A673 (cell line): ENCODE data around the gene LRRC4C. TPM values are rescaled to one million over a fixed set of nuclear protein-coding genes. Genes with fewer than 3 reads are reported as not detected.

Experiments used
- BruUV-seq: library from RNA; stranded (reverse); fragments of 400-500 nt; replicated peaks from 2 replicates; lab custom pipeline; 2021; lab: Mats Ljungman, UMichigan
- CTCF ChIA-PET: fragments of 300-600 bp; sonication (Branson Sonifier 250); formaldehyde crosslinking; loops from one replicate; lab custom pipeline; 2022; ENCODE audit warnings: antibody characterized with exemption; lab: Charles Lee
- POLR2A ChIA-PET: fragments of 300-600 bp; sonication (Branson Sonifier 250); formaldehyde crosslinking; loops from one replicate; lab custom pipeline; 2022; ENCODE audit warnings: antibody characterized with exemption; ENCODE audit not compliant: low non-redundant PET; lab: Charles Lee
- DNase-seq: peaks from one replicate; pipeline ENCODE4 v3.0.0-alpha.2; 2015; ENCODE audit warnings: low spot score
- H3K27ac ChIP-seq: fragments of 200-600 bp; sonication (generic); 2 replicates; pipeline ENCODE4 v1.5.1; 2016; ENCODE audit warnings: mixed run types, low read depth, mild to moderate bottlenecking, mixed read lengths, antibody characterized with exemption, low read length; ENCODE audit not compliant: poor library complexity, severe bottlenecking
- H3K27me3 ChIP-seq: fragments of 200-600 bp; sonication (generic); replicated peaks from 2 replicates; pipeline ENCODE4 v1.6.1; 2017; ENCODE audit warnings: mixed run types, low read depth, mild to moderate bottlenecking, mixed read lengths, antibody characterized with exemption, low read length; ENCODE audit not compliant: insufficient read depth, poor library complexity
- H3K36me3 ChIP-seq: fragments of 200-600 bp; sonication (generic); 2 replicates; pipeline ENCODE4 v1.6.1; 2016; ENCODE audit warnings: mixed run types, mild to moderate bottlenecking, mixed read lengths, antibody characterized with exemption, low read length; ENCODE audit not compliant: insufficient read depth, poor library complexity, severe bottlenecking
- H3K4me1 ChIP-seq: fragments of 200-600 bp; sonication (generic); 2 replicates; pipeline ENCODE4 v1.6.1; 2017; ENCODE audit warnings: mixed run types, mild to moderate bottlenecking, mixed read lengths, antibody characterized with exemption, low read length; ENCODE audit not compliant: insufficient read depth, poor library complexity, severe bottlenecking
- H3K4me3 ChIP-seq: fragments of 200-600 bp; sonication (generic); 2 replicates; pipeline ENCODE4 v1.5.1; 2016; ENCODE audit warnings: low read depth, mixed run types, mild to moderate bottlenecking, mixed read lengths, low read length; ENCODE audit not compliant: poor library complexity, severe bottlenecking
- H3K9me3 ChIP-seq: fragments of 200-600 bp; sonication (generic); 2 replicates; pipeline ENCODE4 v1.6.1; 2016; ENCODE audit warnings: mixed run types, low read depth, mild to moderate bottlenecking, mixed read lengths, antibody characterized with exemption, low read length; ENCODE audit not compliant: poor library complexity, severe bottlenecking
- EZH2 ChIP-seq: fragments of 200-600 bp; sonication (generic); IDR thresholded peaks from 2 replicates; pipeline ENCODE4 v1.6.1; 2017; ENCODE audit warnings: borderline replicate concordance, low read depth, mild to moderate bottlenecking, mixed read lengths, antibody characterized with exemption, low read length; ENCODE audit not compliant: poor library complexity, severe bottlenecking
- intact Hi-C: fragments of 100-400 bp; cut with micrococcal nuclease; formaldehyde crosslinking; loops from one replicate; pipeline ENCODE4 v1.10.0; 2022; ENCODE audit not compliant: unreplicated experiment
- total RNA-seq: library from RNA; stranded (reverse); gene quantifications from 2 replicates; pipeline ENCODE4 v1.2.3, GENCODE V29; 2021
- TF ChIP-seq, protein P1 (sequence below): fragments of 300-800, 200-600 bp; sonication (generic); conservative IDR thresholded peaks from 2 replicates; pipeline ENCODE4 v1.5.1; 2017; ENCODE audit warnings: low read depth, mild to moderate bottlenecking, antibody characterized with exemption, low read length, moderate library complexity, mixed read lengths

The LRRC4C gene
- total RNA-seq, 1 experiment from 2014 or later = 38.3 TPM

DNA sequence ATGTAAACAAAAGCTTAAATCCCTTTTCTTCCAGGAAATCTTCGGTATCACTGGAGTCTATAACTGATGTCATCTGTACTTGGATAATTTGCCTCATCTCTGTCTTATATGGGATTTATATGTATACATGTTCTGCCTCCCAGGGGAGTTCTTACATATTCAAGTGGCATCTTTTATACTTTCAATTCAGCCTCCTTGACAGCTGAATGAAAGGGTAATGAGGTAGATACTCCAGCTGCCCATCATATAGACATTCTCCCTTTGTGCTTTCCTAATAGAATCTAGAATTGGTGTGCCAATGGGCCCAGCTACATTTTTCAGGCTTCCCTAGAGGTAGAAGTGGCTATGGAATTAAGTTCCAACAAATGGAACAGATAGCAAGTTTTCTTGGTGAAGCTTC is 223.8 kb downstream of the LRRC4C start:
- intact Hi-C loops = no loop called here
- POLR2A ChIA-PET = no interaction called here
- no peaks in the 10 kb centered on the region for H3K36me3 ChIP-seq
- no peak for TF ChIP-seq EZH2
- TF ChIP-seq, protein P1, sequence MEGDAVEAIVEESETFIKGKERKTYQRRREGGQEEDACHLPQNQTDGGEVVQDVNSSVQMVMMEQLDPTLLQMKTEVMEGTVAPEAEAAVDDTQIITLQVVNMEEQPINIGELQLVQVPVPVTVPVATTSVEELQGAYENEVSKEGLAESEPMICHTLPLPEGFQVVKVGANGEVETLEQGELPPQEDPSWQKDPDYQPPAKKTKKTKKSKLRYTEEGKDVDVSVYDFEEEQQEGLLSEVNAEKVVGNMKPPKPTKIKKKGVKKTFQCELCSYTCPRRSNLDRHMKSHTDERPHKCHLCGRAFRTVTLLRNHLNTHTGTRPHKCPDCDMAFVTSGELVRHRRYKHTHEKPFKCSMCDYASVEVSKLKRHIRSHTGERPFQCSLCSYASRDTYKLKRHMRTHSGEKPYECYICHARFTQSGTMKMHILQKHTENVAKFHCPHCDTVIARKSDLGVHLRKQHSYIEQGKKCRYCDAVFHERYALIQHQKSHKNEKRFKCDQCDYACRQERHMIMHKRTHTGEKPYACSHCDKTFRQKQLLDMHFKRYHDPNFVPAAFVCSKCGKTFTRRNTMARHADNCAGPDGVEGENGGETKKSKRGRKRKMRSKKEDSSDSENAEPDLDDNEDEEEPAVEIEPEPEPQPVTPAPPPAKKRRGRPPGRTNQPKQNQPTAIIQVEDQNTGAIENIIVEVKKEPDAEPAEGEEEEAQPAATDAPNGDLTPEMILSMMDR = no peak
- CTCF ChIA-PET = no interaction called here
- H3K27ac ChIP-seq = no peak overlapping the region
- no TSS peak for BruUV-seq
- no peaks in the 10 kb centered on the region for H3K27me3 ChIP-seq
- DNase-seq = no peak
- H3K9me3 ChIP-seq = no peaks in the 10 kb centered on the region
- no peaks in the 10 kb centered on the region for H3K4me1 ChIP-seq
- no peak overlapping the region for H3K4me3 ChIP-seq

DNA sequence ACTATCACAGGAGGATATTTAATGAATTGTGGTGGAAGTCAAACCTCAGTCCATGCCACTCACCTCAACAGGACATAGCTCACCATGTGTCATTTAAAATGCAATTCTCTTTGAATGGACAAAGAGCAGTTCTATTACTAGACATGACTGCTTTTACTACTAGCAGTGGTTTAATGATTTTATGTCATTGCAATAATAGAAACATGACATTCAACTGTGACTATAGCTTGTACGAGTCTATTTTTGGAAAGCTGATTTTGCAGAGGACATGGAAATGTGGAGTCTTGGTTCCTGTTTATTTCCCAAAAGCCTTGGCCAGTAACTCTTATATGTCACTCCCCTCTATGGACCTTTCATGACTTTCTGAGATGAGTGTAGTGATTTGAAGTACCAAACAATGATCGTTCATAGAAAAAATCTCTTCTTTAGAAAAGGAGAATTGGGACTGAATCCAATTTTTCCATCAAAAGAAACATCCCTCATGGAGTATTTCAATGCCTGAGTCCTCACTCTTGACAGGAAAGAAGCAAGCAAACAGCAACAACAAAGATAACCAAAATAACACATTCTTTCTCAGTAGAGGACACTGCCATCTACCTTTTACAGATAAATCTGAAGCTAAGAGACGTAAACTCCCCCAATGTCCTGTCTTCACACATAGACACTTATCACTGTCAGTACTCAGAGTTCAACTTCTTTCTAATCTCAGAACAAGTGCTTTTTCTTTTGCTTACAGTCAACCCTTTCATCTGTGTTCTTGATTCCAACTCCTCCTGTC is 233.4 kb downstream of the LRRC4C start:
- no peaks in the 10 kb centered on the region for H3K27me3 ChIP-seq
- TF ChIP-seq, protein P1 = no peak
- TF ChIP-seq EZH2 = no peak
- no peaks in the 10 kb centered on the region for H3K36me3 ChIP-seq
- intact Hi-C loops = no loop called here
- BruUV-seq = no TSS peak
- POLR2A ChIA-PET = no interaction called here
- no peak overlapping the region for H3K27ac ChIP-seq
- H3K4me1 ChIP-seq = no peaks in the 10 kb centered on the region
- CTCF ChIA-PET = no interaction called here
- H3K9me3 ChIP-seq = no peaks in the 10 kb centered on the region
- no peak overlapping the region for H3K4me3 ChIP-seq
- DNase-seq = no peak

DNA sequence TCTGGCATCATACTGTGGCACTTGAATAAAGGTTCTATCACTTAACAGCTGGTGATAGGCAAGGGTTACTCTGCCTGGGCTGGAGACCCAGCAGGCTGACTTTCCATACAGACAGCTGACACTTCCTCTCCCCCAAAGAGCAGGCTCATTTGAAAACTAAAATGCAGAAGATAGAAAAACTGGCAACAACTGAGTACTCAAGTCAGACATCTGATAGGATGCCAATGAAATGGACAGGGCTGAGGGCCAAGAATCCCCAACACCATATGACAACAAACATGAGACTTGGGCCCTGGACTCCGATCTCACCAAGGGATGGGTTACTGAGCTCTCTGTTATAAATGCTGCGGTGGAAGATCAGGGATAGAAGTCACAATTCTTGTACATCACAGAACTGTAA is 237.2 kb downstream of the LRRC4C start:
- POLR2A ChIA-PET = no interaction called here

More for the DNA sequence above, 237.2 kb downstream of the LRRC4C start:
- Histone ChIP-seq H3K9me3 (no peaks in the 10 kb centered on the region), H3K27me3 (no peaks in the 10 kb centered on the region), H3K4me3 (no peak overlapping the region), H3K4me1 (no peaks in the 10 kb centered on the region), H3K36me3 (no peaks in the 10 kb centered on the region), H3K27ac (no peak overlapping the region)
- intact Hi-C loops = no loop called here
- TF ChIP-seq EZH2 = no peak
- TF ChIP-seq, protein P1 = no peak
- BruUV-seq = no TSS peak
- DNase-seq = no peak
- CTCF ChIA-PET = no interaction called here
